Activated naive CD4-positive, alpha-beta T cell treated with anti-CD3 and anti-CD28 coated beads, Interleukin-2, amount 50 U/mL, for 24 hours (primary cell): Measurements from ENCODE around the gene GPATCH2.
A peak's percentile ranks its signal among the peaks of the same experiment; 100 is the strongest.
"Not testable (repeated sequence)": the region's sequence is repeated elsewhere in the genome, so short reads cannot be mapped to it uniquely, and the experiment has no call there.

Source experiments
- H3K27ac Mint-ChIP-seq: one replicate; pipeline ENCODE4 v1.8.0; 2021; ENCODE audit warnings: mild to moderate bottlenecking, mixed read lengths
- H3K27me3 Mint-ChIP-seq: one replicate; pipeline ENCODE4 v1.8.0; 2021; ENCODE audit warnings: mixed read lengths
- H3K36me3 Mint-ChIP-seq: one replicate; pipeline ENCODE4 v1.8.0; 2021; ENCODE audit warnings: mixed read lengths
- H3K4me1 Mint-ChIP-seq: one replicate; pipeline ENCODE4 v1.8.0; 2021; ENCODE audit warnings: mixed read lengths
- H3K4me3 Mint-ChIP-seq: one replicate; pipeline ENCODE4 v1.8.0; 2021; ENCODE audit warnings: mild to moderate bottlenecking, mixed read lengths
- H3K9me3 Mint-ChIP-seq: one replicate; pipeline ENCODE4 v1.8.0; 2021; ENCODE audit warnings: mixed read lengths

The GPATCH2 gene

DNA sequence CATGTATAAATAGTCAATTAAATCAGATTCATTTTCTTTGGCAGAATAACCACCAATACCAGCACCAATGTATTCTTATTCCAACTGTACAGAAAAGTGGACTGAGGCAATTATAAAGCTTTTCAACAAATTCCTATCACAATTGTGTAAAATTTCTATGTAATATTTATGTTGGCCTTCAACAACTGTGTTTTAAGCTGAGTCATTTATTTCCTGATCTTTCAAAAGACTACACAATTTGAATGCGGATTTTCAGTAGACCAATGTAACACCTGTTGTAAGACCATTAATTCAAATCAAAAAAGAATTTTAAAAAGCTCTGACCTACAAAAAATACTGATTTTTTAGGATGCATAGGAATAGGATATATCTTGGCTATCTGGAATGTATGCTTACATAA is 25.5 kb downstream of the GPATCH2 start:
- H3K9me3 Mint-ChIP-seq = no peaks in the 10 kb centered on the region
- no peaks in the 10 kb centered on the region for H3K27me3 Mint-ChIP-seq
- H3K27ac Mint-ChIP-seq = no peak overlapping the region
- H3K4me3 Mint-ChIP-seq = no peak overlapping the region
- H3K36me3 Mint-ChIP-seq = peaks cover 17% of the 10 kb centered on the region
- no peaks in the 10 kb centered on the region for H3K4me1 Mint-ChIP-seq

DNA sequence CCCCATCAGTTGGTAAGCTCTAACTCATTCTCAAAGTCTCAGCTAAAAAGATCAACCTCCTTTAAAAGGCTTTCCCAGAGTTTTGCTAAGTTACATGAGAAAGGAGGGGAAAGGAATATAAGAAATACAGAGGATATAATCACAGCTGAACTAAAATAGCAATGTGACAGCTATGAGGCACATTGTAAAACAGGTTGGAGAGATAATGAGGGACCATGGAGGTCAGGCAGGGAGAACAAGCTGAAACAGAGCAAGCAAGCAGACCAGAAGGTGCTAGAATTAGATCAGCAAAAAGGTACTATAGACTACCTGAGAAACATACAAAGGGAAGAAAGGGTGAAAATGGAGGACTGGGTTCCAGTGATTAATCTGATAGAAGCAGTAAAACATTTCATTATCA is 28.5 kb downstream of the GPATCH2 start:
- Mint-ChIP-seq H3K27me3 (no peaks in the 10 kb centered on the region), H3K4me3 (no peak overlapping the region), H3K4me1 (no peaks in the 10 kb centered on the region), H3K36me3 (peaks cover 11% of the 10 kb centered on the region), H3K27ac (no peak overlapping the region), H3K9me3 (no peaks in the 10 kb centered on the region)

DNA sequence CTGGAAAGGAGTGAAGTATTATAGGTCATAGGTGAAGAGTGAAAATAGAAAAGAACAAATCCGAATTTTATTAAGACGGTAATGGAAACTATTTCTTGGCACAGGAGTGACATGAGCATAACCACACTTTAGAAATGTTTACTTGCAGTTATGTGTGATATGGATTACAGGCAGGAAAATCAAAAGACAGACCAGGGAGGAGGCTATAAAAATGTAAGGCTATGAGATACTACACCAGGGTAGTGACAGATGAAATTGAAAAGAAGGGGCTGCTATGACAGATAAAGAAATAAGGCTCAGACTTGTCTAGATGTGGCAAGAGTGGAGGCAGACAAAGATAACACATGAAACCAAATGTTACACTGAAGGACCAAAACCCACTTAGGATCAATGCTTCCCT is 31.7 kb downstream of the GPATCH2 start:
- H3K4me3 Mint-ChIP-seq = no peak overlapping the region
- H3K36me3 Mint-ChIP-seq = peaks cover 10% of the 10 kb centered on the region
- no peaks in the 10 kb centered on the region for H3K4me1 Mint-ChIP-seq
- no peaks in the 10 kb centered on the region for H3K27me3 Mint-ChIP-seq
- no peak overlapping the region for H3K27ac Mint-ChIP-seq
- H3K9me3 Mint-ChIP-seq = no peaks in the 10 kb centered on the region

DNA sequence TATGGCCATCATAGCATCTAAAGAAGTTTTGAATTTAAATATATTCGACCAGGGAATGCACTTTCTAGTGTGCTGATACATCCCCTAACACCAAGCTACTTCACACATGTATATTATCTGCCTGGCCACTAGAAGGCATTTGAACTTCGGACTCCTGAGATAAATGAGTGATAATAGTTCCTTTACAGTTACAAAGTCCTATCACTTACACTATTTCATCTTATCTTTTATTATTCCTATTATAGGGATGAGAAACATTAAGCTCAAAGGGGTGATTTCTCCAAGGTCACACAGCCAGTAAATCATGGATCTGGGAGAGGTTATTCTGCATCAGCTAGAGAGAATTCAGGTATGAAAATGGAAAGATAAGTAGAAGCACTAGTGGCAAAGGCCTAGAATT is 40.3 kb downstream of the GPATCH2 start:
- H3K36me3 Mint-ChIP-seq = peaks cover 9% of the 10 kb centered on the region
- H3K9me3 Mint-ChIP-seq = no peaks in the 10 kb centered on the region
- H3K4me3 Mint-ChIP-seq = no peak overlapping the region

DNA sequence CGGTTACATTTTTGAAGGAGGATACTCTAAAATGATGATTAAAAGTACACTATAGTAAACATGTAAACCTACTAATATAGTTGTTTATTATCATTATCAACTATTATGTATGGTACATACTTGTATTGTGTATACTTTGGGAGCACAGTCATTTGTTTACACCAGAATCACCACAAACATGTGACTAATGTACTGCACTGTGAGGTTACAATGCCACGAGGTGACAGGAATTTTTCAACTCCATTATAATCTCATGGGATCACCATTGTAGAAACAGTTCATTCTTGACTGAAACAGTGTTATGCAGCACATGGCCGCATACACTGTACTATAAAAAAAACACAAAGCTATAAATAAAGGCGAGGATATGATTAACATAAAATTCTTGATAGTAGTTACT is 44.3 kb downstream of the GPATCH2 start:
- Mint-ChIP-seq H3K27me3 (no peaks in the 10 kb centered on the region), H3K4me3 (no peak overlapping the region), H3K36me3 (peaks cover 13% of the 10 kb centered on the region), H3K9me3 (no peaks in the 10 kb centered on the region), H3K27ac (no peak overlapping the region), H3K4me1 (no peaks in the 10 kb centered on the region)

More for the DNA sequence above, 40.3 kb downstream of the GPATCH2 start:
- H3K27ac Mint-ChIP-seq = peak overlapping the region; percentile 21
- H3K27me3 Mint-ChIP-seq = no peaks in the 10 kb centered on the region
- no peaks in the 10 kb centered on the region for H3K4me1 Mint-ChIP-seq

DNA sequence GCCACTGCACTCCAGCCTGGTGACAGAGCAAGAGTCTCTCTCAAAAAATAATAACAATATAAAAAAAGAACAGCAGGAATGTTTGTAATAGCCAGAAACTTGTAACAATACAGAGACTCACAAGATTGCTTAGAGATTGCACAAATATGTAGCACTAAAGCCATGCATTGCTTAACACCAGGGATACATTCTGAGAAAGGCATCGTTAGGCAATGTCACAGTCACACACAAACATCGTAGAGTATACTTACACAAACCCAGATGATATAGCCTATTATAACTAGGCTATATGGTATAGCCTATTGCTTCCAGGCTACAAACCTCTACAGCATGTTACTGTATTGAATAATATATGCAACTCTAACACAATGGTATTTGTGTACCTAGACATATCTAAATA is 45.3 kb downstream of the GPATCH2 start:
- H3K9me3 Mint-ChIP-seq = no peaks in the 10 kb centered on the region

DNA sequence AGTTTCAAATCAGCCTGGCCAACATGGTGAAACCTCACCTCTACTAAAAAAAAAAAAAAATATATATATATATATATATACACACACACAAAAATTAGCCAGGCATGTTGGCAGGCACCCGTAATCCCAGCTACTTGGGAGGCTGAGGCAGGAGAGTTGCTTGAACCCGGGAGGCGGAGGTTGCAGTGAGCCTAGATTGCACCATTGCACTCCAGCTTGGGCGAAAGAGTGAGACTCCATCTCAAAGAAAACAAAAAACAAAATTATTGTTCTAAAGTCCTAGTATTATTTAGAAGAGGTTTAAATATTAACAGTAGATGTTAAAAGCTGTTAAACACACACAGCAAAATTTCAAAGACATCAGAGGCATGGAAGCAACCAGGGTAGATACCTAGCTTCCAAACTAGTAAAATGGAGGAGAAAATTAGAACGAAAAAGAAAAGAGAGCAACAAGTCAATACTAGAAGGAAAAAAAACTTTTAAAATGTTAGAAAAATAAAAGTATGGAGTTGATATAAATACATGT is 46.5 kb downstream of the GPATCH2 start:
- H3K27me3 Mint-ChIP-seq, H3K27ac Mint-ChIP-seq, H3K4me3 Mint-ChIP-seq, H3K9me3 Mint-ChIP-seq, H3K4me1 Mint-ChIP-seq: not testable (repeated sequence)
- peaks cover 19% of the 10 kb centered on the region for H3K36me3 Mint-ChIP-seq

More for the DNA sequence above, 45.3 kb downstream of the GPATCH2 start:
- Mint-ChIP-seq H3K4me1 (no peaks in the 10 kb centered on the region), H3K27me3 (no peaks in the 10 kb centered on the region), H3K4me3 (no peak overlapping the region), H3K36me3 (peaks cover 17% of the 10 kb centered on the region), H3K27ac (no peak overlapping the region)

DNA sequence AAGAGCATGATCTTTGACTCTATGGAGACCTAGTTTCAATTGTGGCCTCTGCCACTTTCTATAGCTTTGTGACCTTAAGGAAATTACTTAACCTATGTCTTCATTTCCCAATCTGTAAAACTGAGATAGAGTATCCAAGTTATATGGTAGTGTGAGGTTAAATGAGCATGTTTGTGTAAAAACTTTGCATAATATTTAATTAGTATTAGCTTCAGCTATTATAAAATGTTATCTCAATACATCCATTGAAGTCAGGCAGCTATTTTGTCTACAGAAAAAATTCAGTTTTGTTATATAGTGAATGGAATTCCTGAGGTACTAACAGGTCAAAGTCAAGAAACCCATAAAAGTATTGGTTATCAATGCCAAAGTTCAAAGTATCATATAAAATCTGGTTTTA is 53.6 kb downstream of the GPATCH2 start:
- H3K36me3 Mint-ChIP-seq = peaks cover 6% of the 10 kb centered on the region
- no peaks in the 10 kb centered on the region for H3K4me1 Mint-ChIP-seq
- no peak overlapping the region for H3K27ac Mint-ChIP-seq
- H3K27me3 Mint-ChIP-seq = no peaks in the 10 kb centered on the region
- no peak overlapping the region for H3K4me3 Mint-ChIP-seq
- H3K9me3 Mint-ChIP-seq = no peaks in the 10 kb centered on the region

DNA sequence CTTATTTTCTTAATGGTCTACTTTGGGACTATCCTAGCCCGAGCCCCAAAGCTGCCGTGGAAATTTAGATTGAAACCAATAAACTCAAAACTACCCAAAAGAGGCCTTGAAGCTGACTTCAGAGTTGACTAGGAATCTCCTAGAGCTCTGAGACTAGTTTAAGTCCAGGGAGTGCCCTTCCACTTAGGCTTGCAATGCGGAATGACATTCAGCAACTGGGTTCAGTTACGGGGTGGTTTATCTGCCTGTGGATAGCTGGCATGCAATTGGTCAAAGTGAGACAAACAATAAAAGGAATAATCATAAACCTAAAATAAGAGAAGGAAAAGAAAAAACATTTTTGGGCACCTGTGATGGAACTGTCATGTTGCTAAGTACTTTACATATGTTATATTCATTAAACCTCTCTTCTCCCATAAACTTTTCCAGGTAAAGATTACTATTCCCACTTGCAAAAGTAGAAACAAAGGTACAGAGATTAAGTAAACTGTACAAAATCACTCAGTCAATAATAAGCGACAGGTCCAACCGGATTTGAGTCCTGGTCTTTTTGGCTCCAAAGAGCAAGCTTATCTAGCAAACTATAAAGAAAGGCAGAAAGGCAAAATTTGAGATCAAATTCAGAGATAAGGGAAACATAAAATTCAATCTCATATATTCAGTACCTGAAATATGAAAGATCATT is 56.5 kb downstream of the GPATCH2 start:
- H3K9me3 Mint-ChIP-seq = no peaks in the 10 kb centered on the region
- H3K27ac Mint-ChIP-seq = no peak overlapping the region
- no peak overlapping the region for H3K4me3 Mint-ChIP-seq
- H3K27me3 Mint-ChIP-seq = no peaks in the 10 kb centered on the region
- H3K4me1 Mint-ChIP-seq = no peaks in the 10 kb centered on the region
- peaks cover 5% of the 10 kb centered on the region for H3K36me3 Mint-ChIP-seq

DNA sequence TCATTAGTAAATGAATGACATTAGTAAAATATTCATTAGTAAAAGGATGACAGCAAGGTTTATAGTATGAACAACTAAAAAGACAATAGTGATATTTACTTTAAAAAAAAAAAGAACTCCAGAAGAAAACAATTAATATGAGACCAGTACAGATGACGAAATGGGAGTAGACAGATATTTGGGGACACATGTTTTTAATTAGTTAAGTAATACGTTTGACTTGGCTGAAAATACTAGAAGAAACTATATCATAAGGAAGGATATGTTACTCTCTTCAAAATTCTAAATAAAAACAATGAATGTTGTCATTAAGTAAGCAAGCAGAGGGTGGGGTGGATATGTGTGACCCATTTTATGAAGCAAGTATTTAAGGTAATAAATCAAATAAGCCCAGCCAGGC is 61.9 kb downstream of the GPATCH2 start:
- Mint-ChIP-seq H3K9me3 (no peaks in the 10 kb centered on the region), H3K36me3 (peaks cover 17% of the 10 kb centered on the region), H3K4me3 (no peak overlapping the region), H3K27ac (no peak overlapping the region), H3K4me1 (no peaks in the 10 kb centered on the region), H3K27me3 (no peaks in the 10 kb centered on the region)

DNA sequence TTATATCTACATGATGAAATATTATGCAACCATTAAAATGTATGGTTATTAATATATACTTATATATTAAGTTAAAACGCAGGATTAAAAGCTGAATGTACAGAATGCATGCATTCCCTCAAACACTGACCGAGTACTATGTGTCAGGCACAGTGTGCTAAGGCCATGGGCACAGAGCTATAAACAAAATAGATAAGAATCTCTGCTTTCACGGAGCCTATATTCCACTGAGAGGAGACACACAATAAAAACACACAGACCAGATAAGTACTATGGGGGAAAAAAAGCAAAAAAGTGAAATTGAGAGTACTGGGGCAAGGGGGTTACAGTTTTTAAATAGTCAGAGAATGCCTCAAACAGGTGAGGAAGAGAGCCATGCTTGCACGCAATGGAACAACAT is 62.7 kb downstream of the GPATCH2 start:
- Mint-ChIP-seq H3K4me3 (no peak overlapping the region), H3K27me3 (no peaks in the 10 kb centered on the region), H3K27ac (no peak overlapping the region), H3K36me3 (peaks cover 20% of the 10 kb centered on the region), H3K9me3 (no peaks in the 10 kb centered on the region), H3K4me1 (no peaks in the 10 kb centered on the region)

DNA sequence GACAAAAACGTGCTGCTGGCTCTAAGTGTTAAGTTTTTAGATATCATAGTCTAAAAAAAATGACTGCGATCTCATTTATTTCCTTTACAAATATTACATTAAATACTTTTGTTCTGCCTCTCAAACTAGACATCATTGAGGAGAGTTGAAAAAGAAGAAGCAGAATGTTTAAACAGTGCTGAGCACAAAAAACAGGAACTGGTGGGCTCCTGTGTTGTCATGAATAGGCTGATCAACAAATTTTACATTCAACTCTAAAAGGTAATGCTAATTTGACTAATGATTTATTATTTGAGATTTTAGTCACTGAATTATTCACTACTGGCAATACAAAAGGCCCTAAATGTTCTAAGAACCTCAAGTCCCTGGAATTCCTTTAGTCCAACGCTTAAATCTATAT is 66.1 kb downstream of the GPATCH2 start:
- Mint-ChIP-seq H3K27me3 (no peaks in the 10 kb centered on the region), H3K9me3 (no peaks in the 10 kb centered on the region), H3K27ac (no peak overlapping the region), H3K36me3 (peaks cover 23% of the 10 kb centered on the region), H3K4me3 (no peak overlapping the region), H3K4me1 (no peaks in the 10 kb centered on the region)

DNA sequence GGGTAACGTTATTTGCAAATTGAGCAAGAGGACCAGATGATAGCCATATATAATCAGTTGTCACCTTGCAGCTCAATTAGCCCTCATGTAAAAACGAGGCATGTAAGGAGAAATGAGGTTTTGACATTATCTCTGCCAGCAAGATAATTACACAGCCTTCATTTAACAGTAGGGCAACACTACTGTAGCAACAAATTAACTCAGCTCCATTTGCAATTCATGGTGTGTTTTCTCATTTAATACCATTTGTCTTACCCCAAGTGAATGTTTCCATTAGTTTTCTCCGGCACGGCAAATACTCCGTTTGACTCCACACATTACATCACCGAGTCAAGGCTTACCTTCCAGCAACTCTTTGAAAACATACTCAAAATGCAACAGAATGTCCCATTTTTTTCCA is 66.7 kb downstream of the GPATCH2 start:
- Mint-ChIP-seq H3K4me1 (no peaks in the 10 kb centered on the region), H3K36me3 (peaks cover 24% of the 10 kb centered on the region), H3K9me3 (no peaks in the 10 kb centered on the region), H3K27me3 (no peaks in the 10 kb centered on the region), H3K4me3 (no peak overlapping the region), H3K27ac (no peak overlapping the region)

DNA sequence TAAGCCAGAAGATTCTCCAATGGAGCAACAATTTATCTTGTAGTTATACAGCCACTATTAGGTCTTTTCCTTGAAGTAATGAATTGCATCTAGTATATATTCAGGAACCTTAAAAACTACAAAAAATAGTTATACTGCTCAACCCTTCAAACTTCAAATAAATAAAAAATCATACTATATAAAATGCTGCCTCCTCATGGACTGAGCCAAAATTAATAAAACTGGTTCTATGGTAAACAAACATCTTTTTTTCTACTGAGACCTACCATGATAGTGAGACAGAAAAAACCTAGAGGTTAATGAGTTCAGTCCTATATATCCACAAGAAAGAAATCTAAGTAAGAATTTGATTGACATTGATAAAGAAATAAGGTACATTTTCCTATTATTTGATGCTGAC is 67.7 kb downstream of the GPATCH2 start:
- Mint-ChIP-seq H3K27me3 (no peaks in the 10 kb centered on the region), H3K9me3 (no peaks in the 10 kb centered on the region), H3K27ac (no peak overlapping the region), H3K4me3 (no peak overlapping the region), H3K4me1 (no peaks in the 10 kb centered on the region), H3K36me3 (peaks cover 19% of the 10 kb centered on the region)

DNA sequence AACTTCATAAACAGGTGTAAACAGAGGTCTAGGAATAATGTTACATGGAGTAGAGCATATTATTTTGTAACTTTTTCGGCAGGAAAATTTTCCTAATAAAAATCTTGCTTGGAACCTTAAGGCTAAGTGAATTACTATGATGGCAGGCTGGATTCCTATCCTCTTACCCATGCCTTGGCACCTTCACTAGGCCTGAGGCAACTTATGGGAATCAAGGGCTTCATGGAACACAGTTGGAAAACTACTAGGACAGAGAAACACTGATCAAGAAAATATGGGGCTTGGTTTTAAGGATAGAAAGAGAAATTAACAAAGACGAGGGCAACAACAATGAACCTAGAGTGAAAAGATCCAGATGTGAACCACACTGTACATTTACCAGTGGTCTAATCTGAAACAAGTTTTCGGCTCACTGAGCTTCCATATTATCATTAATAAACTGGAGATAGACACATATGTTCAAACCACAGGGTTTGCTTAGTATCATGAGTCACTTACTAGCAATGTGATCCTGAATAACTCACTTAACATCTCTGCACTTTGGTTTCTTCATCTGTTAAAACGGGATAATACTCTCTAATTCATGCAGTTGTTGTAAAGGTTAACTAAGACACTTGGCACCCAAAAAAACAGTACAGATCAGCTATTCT is 68.5 kb downstream of the GPATCH2 start:
- no peak overlapping the region for H3K27ac Mint-ChIP-seq
- no peaks in the 10 kb centered on the region for H3K27me3 Mint-ChIP-seq
- no peaks in the 10 kb centered on the region for H3K9me3 Mint-ChIP-seq
- H3K36me3 Mint-ChIP-seq = peaks cover 22% of the 10 kb centered on the region
- H3K4me3 Mint-ChIP-seq = no peak overlapping the region
- no peaks in the 10 kb centered on the region for H3K4me1 Mint-ChIP-seq

DNA sequence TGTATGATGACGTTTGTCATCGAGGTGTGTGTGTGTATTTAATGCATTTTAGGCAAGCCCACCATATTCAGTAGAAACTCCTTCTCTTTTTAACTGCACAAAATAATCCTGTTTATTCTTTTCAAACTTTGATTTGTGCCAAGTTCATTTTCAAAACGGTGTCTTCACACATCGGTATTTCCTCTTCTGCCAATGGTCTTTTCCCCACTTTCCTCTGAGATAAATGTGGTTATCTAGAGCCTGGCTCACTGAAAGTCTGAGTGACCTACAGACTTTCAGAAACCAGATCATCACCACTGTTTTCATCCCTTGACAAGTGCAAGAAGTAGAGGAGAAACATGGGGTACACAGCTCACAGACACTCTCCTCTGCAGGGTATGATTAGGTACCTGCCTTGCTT is 69.4 kb downstream of the GPATCH2 start:
- Mint-ChIP-seq H3K4me1 (no peaks in the 10 kb centered on the region), H3K27ac (no peak overlapping the region), H3K4me3 (no peak overlapping the region), H3K27me3 (no peaks in the 10 kb centered on the region), H3K36me3 (peaks cover 23% of the 10 kb centered on the region), H3K9me3 (no peaks in the 10 kb centered on the region)
